CD4-positive, alpha-beta T cell treated with Interferon gamma for 1 hour (primary cell): Measurements from ENCODE around the gene HBS1L.
A peak's percentile ranks its signal among the peaks of the same experiment; 100 is the strongest.

Source experiments
- DNase-seq: peaks from one replicate; pipeline ENCODE4 v3.0.0-alpha.2; 2020

Gene HBS1L

DNA sequence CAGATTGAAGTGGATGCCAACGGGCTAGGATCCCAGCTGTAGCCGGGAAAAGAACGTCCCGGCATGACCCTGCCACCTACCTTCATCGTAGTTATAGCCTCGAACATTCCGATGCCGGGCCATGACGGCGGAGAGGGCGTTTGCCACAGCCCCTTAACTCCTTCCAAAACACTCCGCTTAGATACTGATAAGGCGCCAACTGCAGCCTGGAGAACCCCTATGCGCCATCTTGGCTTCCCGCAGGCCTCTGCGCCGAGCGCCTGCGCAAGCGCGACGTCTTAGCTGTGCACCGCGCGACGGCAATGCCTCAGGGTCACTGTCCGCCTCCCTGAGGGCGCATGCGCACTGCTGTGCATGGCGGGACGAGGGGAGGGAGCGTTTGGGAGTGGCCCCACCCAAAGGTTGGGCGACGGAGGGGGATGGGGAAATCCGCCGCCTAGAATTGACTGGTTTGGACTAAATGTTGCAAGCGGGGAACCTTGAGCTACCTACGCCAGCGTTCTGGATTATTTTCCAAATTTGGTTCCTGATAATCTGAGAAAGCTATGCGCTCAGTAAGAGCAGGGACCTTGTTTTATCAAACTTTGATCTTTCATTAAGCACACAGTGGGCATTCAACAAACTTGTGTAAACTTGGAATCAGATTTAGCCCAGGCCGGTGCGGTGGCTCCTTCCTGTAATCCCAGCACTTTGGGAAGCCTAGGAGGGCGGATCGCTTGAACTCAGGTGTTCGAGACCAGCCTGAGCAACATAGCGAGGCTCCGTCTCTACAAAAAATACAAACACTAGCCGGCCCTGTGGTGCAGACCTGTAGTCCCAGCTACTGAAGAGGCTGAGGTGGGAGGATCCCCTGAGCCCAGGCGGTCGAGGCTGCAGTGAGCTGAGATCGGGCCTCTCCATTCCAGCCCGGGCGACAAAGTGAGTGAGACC lies at the start of gene HBS1L:
TSS of gene HBS1L (minus strand) at position 254 of the 930 bp plus-strand sequence. CDS start at position 123, 131 bp downstream.
- peak; percentile 99 for DNase-seq

GRCh38 chr6:135104199-135104598 lies 49.6 kb upstream of the HBS1L start:
- DNase-seq: no peak

DNA sequence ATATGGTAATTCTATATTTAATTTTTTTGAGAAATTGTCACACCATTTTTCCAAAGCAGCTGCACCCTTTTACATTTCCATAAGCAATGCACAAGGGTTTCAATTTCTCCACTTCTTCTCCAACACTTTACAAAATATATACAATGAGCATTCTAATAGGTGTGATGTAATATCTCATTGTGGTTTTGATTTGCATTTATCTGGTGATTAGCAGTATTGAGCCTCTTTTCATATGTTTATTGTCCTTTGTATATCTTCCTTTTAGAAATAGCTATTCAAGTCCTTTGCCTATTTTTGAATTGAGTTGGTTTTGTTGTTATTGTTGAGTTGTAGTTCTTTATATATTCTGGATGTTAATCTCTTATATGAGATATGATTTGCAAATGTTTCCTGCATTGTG lies 47.6 kb upstream of the HBS1L start:
- DNase-seq: no peak

DNA sequence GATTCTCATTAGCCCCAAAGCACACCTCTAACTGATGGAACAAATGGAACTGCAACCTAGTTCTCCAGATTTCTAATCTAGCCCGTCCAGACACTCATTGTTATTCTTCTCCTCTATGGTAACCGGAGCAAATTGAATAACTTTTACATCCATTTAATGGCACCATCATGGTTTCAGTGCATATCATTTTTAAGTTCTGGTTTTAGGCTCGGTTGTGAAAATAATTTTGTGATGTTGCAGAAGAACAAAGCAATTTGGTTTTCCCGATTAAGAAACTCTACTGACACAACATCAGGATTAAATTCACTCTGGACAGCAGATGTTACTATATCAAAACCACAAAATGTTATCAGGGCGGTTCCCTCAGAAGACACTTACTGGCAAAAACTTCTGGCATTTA lies 42.5 kb upstream of the HBS1L start:
- no peak for DNase-seq

GRCh38 chr6:135096403-135097130 lies 41.9 kb upstream of the HBS1L start:
- DNase-seq: no peak

DNA sequence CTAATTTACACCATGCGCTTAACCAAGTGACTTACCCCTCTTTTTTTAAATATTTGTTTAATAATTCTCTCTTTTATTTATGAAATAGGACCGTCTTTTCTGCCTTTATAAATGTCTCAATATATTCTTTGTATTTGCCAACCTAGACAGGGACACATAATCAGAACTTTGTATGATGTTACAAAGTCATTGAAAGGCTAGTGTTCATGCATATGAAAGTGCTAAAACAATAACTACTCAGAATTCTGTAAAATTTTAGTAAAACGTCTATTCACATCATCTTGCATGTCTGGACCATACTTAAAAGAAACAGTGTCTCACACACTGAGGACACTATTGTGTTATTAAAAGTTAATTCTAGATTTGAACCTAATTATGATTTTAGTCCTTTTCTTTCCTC lies 41.1 kb upstream of the HBS1L start:
- no peak for DNase-seq

DNA sequence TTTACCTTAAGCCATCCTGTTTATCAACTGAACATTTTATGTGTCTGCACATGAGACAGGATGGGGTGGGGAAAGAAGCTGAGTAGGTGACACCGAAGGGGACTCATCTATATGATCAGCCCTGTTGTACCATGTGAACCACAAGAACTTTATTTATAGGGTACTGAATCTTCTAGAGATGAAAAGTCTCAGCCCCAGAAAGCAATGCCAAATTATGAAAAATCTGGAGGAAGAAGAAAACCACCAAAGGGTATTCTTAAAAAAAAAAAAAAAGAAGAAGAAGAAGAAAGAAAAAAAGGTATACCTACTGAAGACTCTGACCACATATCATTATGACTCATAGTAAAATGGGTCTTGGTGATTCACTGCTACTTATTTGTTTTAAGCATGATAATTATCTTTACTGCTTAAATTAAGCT lies 39.8 kb upstream of the HBS1L start:
- DNase-seq: no peak

GRCh38 chr6:135093578-135093977 lies 39.0 kb upstream of the HBS1L start:
- DNase-seq: no peak

DNA sequence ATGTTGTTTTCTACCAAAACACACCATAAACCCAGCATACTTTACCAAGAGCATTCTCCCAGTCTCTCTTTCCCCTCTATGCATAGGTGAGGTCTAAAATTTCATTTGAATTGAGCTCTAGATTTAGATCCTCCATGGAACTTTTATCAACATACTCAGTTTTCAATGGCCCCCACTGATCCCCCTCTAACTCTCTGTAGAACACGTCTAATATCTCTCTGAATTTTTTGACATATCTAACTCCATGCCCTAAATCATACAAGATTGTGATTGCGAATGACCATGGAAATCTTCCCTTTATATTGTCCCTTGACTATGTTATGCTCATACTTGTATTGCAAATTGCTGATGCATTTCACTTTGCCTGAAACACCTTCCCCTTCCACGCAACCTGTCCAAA lies 38.1 kb upstream of the HBS1L start:
- DNase-seq: no peak

- DNase-seq: no peak
These were observed 36.2 kb upstream of the HBS1L start for GRCh38 chr6:135090819-135091218.

DNA sequence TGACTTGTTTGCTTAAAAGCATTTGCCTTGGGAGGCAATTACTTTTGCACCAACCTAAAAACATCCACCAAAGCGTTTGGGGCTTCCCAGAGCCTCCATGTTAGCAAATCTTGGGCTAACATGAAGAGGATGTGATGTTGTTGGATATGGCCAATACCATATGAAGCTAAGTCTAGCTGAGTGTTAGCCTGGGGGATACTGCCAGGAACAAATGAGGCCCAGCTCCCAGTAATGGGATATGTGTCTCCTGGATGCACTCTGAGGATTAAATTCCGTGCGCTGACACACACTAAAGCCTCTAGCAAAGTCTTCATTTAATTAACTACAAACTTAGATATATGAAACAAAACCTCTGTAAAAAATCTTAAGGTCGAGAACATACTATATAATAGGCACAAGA lies 35.3 kb upstream of the HBS1L start:
- no peak for DNase-seq

DNA sequence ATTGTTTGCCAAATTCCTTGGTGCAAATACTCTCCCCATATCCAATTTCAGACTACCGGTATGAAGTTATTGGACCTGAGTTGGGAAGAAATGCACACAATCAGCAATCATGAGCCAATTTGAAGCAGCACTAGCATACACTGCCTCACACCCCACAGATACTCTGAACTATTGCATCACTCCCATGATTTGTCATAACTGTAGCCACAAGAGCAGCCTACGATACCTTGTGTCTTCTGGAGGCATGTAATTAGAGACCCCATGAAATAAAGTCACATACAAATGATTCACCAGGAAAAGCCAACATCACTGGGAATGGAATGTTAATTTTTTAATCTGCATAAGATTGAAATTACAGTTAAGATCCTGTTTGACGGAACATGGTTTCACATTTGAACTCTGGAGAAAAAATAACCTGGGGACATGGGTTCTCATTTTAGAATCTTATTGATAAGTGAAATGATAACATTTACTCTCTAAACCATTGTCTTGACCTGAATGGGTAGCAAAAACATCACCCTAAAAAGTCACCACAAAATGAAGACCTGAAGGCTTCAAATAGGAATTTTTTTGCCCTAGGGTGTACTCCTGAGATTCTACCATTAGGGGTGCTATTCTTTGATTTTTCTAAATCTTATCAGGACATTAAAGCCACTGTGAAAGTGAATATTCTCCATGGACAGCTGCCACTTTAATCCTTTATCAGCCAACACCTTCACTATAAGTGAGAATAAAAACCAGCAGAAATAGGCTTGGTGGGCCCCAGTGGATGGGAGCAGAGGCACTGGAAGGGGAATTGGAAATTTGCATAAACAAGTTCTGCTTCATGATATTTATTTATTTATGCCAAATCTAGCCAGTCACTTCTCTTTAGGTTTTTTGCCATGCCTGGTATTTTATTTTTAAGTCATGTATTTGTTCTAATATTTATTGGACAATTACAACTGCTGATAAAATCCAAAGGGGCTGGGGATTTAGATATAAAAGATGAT lies 34.5 kb upstream of the HBS1L start:
- DNase-seq: no peak

DNA sequence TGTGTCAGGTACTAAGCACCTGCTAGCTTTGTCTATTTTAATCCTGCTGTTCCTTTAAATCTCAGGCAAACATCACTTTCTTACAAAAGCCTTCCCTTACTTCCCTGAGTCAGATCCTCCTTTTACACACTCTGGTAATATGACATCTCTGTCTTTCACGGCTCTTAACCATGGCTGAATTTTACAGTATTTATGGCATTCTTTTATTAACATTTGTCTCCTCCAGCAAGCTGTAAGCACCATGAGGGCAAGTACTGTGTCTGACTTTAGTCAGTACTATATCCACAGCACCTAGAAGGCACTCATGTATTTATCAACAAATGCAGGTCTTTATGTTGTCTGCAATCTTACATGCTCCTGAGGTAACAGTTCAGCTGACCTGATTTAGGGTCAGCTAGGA lies 33.7 kb upstream of the HBS1L start:
- no peak for DNase-seq

GRCh38 chr6:135087803-135088202 lies 33.2 kb upstream of the HBS1L start:
- DNase-seq: peak; percentile 52

DNA sequence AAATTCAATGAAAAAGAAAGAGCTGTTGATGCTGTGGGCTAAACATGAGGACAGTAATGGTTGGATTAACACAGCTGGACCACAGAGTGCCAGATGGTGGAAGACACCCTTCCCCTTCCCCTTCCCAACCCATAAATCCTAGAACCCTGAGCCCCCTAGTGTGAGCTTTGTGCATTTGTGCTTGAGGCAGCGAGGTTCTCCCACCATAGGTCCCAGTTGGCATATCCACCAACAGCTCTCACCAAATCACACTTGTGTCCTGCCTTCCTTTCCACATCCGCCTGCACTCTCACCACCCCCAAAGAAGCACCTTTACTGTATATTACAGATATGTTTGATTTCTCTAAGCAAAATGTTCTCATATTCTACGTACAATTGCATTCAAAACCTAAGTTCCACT lies 32.8 kb upstream of the HBS1L start:
- peak; percentile 7 for DNase-seq

DNA sequence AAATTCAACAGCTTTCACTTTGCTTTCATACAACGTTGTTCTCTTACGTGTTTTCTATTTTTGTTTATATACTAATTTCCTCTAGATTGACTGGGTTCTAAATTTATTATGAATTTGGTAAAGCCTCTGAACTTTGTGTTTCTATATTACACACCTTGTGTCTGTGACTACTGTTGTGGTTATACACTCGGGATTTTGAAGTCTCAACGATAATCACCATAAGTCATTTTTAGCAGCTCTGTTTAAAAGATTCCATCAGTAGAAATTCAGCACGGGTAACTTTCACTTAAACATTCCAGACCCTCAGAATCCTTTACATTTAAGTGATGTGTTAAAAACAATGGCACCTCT lies 31.8 kb upstream of the HBS1L start:
- no peak for DNase-seq

DNA sequence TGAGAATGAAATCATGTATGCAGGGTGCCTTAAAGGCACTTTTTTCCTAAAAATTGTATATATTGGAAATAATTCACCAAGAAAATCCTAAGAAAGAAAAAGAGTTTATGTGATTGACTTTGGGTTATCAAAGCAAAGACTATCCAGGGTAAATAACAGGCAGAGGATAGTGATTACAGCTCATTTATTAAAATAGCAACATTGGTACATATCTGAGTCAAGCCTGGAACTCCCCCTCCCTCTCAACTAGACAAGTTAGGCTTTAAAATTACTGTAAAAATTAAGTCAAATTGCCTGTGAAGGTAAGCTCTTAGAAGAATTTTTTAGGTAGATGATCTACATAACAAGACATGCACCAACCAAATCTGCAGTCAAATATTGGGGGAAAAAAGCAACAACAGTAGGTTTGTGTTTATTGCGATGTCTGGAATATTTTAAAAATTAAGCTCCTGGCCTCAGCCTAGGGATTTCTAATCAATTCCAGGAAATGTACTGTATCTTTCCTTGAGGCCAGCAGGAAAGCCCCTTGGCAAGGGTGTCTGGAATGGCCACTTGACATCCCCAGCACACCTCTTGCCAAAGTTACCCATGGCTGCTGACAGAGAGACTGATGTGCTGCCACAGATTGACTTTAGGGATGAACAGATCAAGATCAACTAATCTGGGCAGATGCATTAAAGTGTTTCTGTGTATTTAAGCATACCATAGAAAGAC lies 31.2 kb upstream of the HBS1L start:
- no peak for DNase-seq

- no peak for DNase-seq
These were observed 30.3 kb upstream of the HBS1L start for GRCh38 chr6:135084916-135085269.

GRCh38 chr6:135084001-135084915 lies 29.6 kb upstream of the HBS1L start:
- no peak for DNase-seq

DNA sequence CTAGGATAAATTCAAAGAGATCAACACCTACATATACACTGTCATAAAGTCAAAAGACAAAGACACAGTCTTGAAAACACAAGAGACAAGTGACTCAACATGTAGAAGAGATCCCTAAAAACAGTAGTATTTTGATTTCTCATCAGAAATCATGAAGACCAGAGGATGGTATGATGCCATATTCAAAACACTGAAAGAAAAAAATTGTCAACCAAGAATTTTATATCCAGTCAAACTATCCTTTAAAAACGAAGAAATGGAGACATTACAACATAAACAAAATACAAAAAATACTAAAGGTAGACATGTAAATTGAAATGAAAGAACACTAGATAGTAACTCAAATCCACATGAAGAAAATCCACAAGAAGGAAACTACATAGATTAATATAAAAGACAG lies 27.3 kb upstream of the HBS1L start:
- no peak for DNase-seq

DNA sequence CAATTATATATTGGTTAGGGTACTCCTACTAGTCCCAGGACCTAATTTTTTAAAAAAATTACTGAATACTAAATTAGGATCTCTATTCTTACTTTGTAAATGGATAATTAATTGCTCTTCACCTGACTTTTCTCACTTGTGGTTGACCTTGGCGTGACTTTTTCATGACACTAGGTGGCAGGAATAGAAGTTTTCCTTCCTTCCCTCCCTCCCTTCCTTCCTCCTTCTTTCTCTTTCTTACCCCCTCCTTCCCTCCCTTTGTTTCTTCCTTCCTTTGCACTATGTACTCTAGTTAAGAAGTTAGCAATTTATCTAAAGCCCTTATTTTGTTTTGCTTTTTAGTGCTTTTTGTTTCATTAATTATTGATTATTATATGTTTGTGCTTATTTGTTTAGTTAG lies 20.4 kb upstream of the HBS1L start:
- no peak for DNase-seq
